LHCN-M2 (cell line): ENCODE data around the gene MPG. TPM values are rescaled to one million over a fixed set of nuclear protein-coding genes. Genes with fewer than 3 reads are reported as not detected.
A peak's percentile ranks its signal among the peaks of the same experiment; 100 is the strongest.
"Not testable (repeated sequence)": the region's sequence is repeated elsewhere in the genome, so short reads cannot be mapped to it uniquely, and the experiment has no call there.

ENCODE experiments used
- DNase-seq: peaks from one replicate; pipeline ENCODE4 v3.0.0-alpha.2; 2012; ENCODE audit warnings: low read depth
- total RNA-seq: library from RNA; depleted of rRNA; stranded (reverse); fragments of >200 nt; gene quantifications from 2 replicates; pipeline ENCODE4 v1.2.3, GENCODE V29; 2014; rRNA removed

The MPG gene
- total RNA-seq, 1 experiment from 2014 or later, result 304 TPM

DNA sequence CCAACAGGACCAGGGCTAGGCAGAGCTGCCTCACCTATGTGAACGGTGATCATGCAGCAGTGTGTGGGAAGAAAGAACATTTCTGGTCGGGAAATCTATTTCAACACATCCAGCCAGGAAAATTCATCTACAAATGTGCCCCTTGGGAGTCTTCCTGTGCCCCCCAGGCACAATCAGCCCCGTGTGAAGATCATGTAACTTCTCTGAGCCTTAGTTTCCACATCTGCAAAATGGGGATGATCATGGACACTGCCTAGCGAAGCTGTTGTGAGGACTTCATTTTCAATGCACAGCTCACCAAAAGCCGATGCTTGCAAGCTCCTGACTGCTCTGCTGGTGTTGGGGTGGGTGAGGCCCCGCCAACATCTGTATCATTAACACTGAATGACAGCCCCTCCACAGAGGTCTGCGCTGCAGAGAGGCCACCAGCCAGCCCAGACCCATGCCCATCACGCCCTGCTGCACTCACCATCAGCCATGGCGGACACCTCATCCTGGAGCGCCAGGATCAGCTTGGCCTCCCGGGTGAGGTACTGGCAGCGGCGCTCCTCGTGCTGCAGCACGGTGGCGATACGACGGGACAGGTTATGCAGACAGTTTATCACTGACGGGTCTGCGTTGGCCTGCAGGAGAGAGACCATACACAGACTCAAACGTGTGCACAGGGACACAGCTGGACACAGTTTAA is 34.3 kb downstream of the MPG start:
- DNase-seq, result no peak

DNA sequence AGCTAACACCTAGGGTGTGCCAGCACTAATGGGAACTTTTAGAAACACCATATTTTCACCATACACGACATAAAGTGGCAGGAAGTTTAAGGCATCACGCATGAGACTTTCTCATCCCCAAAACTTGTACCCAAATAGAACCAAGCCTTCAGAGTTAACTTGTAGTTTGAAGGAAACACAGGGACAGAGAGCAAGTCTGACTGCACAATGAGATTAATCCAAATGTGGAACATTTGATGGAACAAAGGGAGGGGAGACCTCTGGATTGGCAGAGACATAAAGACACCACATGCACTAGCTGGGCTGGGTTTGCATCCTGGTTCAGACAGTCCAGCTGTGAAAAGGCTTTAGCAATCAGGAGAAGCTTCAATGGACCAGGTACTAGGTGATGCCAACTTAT is 36.3 kb downstream of the MPG start:
- DNase-seq, result no peak

DNA sequence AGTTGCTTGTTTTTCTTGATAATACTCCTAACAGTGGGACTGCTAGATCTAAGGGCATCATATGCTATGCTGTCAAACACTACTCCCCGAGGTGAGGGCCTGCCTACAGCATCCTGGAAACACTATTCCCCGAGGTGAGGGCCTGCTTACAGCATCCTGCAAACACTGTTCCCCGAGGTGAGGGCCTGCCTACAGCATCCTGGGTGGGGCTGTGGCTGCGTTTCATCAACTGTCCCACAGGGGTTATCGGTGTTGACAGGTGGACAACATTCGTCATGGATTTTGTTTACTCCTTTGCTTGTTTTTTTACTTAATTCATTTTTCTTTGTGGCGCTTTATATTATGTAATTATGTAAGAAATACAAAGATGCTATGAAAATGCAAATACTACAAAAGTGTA is 38.0 kb downstream of the MPG start:
- DNase-seq, result no peak

DNA sequence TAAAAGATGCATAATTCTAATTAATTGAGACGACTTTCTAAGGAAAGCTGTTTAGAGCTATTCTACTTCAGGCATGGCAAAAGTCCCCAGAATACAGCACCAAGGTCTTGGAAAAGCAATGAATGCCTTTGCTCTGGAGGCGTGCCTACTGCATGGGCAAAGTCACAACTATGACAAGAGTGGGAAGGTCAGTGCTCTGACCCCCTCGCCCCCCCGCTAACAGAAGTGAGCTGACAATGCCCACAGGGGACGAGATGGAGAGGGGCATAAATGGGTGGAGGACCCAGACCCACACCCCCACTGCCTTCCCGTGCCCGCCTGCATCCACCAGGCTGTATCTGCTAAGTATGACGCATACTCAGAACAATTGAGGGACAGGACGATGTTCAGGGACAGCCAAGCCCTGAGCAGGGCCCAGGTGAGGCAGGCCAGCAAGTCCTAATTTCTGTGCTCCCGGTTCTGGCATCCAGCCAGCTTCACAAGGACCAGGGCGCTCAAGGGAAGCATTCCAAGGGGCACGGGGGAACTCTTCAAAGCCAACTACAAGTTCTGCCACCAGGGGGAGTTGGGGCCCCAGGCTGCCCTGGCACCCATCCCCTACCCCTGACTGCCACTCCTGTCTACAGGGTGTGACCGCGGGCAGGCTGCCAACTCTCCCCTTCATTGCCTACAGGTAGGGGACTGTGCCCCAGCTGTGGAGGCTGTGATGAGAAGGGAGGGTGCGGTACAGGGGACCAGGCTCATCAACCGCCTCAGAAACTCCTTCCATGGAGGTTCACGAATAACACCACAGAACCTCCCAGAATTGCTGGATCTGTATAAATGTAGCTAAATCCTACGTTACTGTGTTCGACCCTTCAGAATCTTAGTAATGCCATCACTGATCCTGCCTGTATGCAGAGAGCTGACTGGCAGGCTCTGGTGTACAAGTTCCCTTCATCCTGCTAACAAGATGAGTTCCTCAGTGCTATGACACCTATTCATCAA is 39.6 kb downstream of the MPG start:
- DNase-seq, result peak; percentile 43

DNA sequence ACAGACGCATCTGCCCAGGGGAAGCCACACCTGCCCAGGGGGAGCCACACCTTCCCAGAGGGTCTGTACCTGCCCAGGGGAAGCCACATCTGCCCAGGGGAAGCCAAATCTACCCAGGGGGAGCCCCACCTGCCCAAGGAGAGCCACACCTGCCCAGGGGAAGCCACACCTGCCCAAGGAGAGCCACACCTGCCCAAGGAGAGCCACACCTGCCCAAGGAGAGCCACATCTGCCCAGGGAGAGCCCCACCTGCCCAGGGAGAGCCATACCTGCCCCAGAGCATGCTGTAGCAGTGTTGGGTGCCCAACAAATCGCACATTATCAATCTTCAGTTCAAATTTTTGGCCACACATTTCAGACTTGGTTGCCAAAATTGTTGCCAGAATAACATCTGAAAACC is 40.8 kb downstream of the MPG start:
- no peak for DNase-seq

DNA sequence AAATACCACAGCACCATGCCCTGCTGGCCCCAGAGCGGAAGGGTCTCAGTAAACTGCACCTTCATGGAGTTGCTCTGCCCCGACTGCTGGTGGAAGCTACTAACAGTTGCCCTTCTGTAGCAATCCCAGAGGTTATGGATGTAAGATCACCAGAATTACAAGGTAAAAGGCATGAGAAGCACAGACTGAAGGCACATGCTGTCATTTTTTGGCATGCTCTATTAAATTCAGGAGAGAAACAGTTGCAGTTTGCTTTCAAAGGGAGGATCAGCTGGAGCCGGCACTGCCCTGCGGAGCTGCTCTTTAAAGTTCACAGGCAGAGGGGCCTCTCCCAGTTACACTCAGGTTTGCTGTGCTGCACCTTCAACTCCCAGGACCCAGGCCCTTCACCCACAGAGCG is 41.3 kb downstream of the MPG start:
- DNase-seq, result no peak

DNA sequence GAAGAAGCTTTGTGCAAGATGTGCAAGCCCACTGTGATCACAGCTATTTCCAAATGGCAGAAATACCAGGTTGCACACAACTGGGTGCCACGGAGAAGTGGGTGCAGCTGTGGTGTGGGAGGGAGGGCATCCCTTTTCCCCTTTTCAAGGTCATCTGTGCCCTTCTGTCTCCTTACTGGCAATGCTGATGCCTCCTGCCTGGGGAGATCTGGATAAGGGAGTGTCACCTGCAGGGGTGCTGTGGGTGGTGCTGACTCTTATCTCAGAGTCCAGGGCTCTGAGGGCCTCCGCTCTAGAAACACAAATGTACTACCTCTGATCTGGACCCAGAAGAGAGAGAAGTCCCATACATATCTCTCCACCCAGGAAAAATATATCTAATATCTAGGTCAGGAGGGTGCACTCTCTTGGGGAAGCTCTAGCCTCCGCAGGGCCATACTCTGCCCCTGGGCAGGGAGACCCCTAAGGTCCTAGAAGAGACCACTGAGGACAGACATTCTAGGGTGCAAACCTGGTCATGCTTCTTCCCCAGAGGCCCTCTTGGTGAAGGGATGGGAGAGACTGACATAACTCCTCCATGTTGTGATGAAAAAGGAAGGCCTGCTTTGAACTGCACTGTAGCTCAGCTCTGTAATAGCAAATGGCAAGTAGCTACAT is 41.9 kb downstream of the MPG start:
- DNase-seq, result no peak

DNA sequence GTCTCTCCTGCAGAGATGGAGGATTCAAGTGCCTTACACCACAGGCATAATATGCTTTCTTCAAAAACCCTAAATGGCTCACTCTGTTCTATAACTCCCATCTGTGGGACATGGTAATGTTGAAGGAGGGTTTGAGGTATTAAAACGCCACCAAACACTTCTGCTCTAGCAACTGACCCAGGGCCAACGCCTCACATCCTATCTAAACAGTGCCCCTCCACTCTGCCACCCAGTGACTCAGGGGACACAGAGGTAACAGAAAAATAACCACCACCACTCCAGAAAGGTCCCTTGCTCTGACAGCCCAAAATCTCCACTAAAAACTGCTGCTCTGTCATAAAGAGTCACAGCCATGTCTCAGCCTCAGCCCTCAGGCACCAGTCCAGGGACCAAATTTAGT is 42.7 kb downstream of the MPG start:
- DNase-seq, result no peak

DNA sequence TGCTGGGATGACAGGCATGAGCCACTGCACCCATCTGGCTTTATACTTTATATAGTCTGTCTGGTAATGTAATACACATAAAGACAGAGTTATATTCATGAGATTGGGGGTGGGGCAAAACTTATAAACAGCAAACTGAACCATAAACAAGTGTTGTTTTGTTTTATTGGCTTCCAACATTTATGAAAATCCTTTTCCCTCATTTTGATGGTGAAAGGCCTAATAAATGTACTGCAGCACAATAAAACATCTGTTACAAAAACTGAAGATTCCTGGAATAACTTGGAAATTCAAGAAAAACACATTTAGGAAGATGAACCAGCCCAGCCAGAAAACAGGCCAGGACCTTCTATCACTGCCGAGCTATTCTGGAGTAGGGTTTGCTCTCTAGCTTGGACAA is 44.3 kb downstream of the MPG start:
- no peak for DNase-seq

DNA sequence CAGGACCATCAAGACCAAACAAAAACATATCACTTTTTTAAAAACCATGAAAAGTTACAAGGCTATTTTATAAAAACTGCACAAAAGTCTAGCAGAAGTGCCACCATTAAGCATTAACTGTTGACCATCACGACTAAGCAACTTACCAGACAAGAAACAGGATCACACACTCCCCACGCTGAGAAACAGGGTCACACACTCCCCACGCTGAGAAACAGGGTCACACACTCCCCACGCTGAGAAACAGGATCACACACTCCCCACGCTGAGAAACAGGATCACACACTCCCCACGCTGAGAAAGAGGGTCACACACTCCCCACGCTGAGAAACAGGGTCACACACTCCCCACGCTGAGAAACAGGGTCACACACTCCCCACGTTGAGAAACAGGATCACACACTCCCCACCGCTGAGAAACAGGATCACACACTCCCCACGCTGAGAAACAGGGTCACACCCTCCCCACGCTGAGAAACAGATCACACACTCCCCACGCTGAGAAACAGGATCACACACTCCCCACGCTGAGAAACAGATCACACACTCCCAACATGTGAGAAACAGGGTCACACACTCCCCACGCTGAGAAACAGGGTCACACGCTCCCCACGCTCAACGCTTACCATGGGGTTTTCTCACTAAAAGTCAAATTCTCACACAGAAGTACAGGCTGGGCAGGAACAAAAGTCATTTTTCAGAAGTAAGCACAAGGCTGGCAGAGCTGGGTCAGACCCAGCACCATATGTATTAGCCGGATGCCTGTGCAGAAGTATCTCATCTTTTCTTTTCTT is 45.7 kb downstream of the MPG start:
- not testable (repeated sequence) for DNase-seq

DNA sequence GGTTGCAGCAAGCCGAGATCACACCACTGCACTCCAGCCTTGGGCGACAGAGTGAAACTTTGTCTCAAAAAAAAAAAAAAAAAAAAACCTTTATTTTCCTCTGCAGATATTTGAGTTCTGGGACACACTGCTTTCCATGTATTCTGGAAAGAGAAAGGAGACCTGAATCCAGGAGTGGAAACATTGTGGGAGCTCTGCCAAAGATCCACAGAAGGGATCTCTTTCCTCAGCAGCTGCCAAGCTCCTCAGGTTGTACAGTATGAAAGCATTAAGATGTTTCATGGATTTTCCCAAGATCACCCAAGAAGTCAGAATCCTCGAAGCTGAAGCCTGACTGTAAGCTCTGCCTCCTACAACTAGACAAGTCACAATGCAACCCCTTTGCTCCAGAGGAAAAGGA is 47.0 kb downstream of the MPG start:
- no peak for DNase-seq

DNA sequence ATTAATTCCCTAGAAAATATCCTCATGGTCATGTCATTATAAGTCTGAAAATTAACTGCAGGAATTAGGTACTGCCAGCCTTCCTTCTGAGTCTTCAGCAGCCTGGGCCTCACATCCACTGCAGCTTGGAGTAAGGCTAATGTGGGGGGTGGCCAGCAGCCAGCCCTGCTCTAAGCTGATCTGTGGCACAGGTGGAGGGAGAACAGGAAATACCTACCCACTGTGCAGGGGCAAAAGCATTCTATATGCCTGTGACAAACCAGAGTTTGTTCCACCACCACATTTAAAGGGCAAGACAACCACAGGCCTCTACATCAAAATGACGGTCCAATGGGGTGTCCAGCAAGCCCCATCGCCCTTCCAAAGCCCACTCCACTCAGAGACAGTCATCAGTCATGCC is 51.0 kb downstream of the MPG start:
- no peak for DNase-seq

DNA sequence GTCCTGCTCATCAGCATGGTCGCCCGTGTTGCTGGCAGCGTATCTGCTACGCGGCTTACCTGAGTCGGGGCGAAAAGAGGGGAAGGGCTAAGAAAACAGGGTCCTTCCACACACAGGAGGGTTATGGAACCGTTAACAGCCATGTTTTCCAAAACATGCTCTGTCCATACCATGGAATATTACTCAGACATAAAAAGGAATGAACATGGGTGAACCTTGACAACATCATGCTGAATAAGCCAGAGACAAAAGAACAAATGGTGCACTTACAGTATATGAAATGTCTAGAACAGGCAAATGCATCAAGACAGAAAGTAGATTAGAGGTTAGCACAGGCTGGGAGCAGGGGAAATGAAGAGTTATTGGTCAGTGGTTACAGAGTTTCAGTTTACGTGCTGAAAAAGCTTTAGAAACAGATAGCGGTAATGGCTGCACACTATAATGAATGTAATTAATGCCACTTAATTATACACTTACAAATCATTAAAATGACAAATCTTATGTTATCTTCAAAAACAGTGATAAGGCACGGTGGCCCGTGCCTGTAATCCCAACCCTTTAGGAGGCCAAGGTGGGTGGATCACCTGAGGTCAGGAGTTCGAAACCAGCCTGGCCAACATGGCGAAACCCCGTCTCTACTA is 52.6 kb downstream of the MPG start:
- DNase-seq, result no peak

DNA sequence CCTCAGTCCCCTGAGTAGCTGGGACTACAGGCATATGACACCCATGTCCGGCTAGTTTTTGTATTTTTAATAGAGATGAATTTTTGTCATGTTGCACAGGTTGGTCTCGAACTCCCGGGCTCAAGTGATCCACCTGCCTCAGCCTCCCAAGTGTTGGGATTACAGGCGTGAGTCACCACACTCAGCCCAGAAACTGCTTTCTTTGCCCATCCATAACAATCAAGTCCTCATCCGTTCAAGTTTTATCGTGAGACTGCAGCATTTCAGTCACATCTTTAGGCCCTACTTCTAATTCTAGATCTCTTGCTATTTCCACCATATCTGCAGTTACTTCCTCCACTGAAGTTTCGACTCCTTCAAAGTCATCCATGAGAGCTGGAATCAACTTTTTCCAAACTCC is 54.1 kb downstream of the MPG start:
- DNase-seq, result no peak

DNA sequence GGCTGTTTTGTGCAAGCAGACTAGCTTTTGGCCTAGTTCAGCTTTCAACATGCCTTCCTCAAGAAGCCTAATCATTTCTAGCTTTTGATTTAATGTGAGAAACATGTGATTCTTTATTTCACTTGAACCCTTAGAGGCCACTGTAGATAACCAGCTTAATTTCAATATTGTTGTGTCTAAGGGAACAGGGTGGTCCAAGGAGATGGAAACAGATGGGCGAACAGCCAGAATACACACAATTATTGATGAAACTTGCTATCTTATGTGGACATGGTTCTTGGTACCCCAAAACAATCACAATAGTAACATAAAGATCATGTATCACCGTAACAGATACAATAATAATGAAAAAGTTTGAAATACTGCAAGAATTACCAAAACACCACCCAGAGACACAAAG is 55.7 kb downstream of the MPG start:
- DNase-seq, result no peak

Other genes with a start within 250 kb of the MPG start
- 4.0 and 6.7 TPM in 2 replicates for gene POLR3K, start 24.6 kb upstream of the MPG start, total RNA-seq
- gene SNRNP25, start 24.4 kb upstream of the MPG start, total RNA-seq, result 28.1 and 31.8 TPM in 2 replicates
- 91.8 and 93.7 TPM in 2 replicates for gene RHBDF1, start 5.6 kb upstream of the MPG start, total RNA-seq
- gene NPRL3, start 60.4 kb downstream of the MPG start, total RNA-seq, result 11.5 and 21.8 TPM in 2 replicates
- gene HBZ, start 74.4 kb downstream of the MPG start, total RNA-seq, result not detected in 2 replicates
- gene HBM, start 87.8 kb downstream of the MPG start, total RNA-seq, result not detected in 2 replicates
- gene HBA2, start 94.7 kb downstream of the MPG start, total RNA-seq, result 0.77 TPM in 1 of 2 replicates, not detected in the other
- gene HBA1, start 98.5 kb downstream of the MPG start, total RNA-seq, result not detected in 2 replicates
- gene HBQ1, start 102.2 kb downstream of the MPG start, total RNA-seq, result 1.5 TPM in 1 of 2 replicates, not detected in the other
- gene LUC7L, start 151.2 kb downstream of the MPG start, total RNA-seq, result 51.2 and 56.2 TPM in 2 replicates
- 107 and 132 TPM in 2 replicates for gene FAM234A, start 156.6 kb downstream of the MPG start, total RNA-seq
- 0.96 and 1.1 TPM in 2 replicates for gene RGS11, start 197.7 kb downstream of the MPG start, total RNA-seq
- gene ARHGDIG, start 202.4 kb downstream of the MPG start, total RNA-seq, result not detected in 2 replicates
- gene PDIA2, start 204.9 kb downstream of the MPG start, total RNA-seq, result 0.29 and 1.2 TPM in 2 replicates